Caco-2 (cell line): ENCODE data around the gene SH3D19. TPM values are rescaled to one million over a fixed set of nuclear protein-coding genes. Genes with fewer than 3 reads are reported as not detected.

Experiments used
- BruUV-seq: library from RNA; stranded (reverse); fragments of 400-500 nt; replicated peaks from 2 replicates; lab custom pipeline; 2021; lab: Mats Ljungman, UMichigan
- CTCF ChIA-PET: fragments of 300-600 bp; sonication (Branson Sonifier 250); formaldehyde crosslinking; loops from one replicate; lab custom pipeline; 2022; ENCODE audit warnings: antibody characterized with exemption; lab: Charles Lee
- POLR2A ChIA-PET: fragments of 300-600 bp; sonication (Branson Sonifier 250); formaldehyde crosslinking; loops from one replicate; lab custom pipeline; 2022; ENCODE audit warnings: antibody characterized with exemption; lab: Charles Lee
- DNase-seq, 2 experiments: peaks; one replicate each; pipeline versions ENCODE4 v3.0.0 to v3.0.0-alpha.2; 2020 to 2022
- H3K27me3 ChIP-seq: replicated peaks from 2 replicates; pipeline ENCODE4 v1.6.0; 2011; ENCODE audit warnings: low read length; ENCODE audit not compliant: control insufficient read depth, insufficient read depth
- H3K36me3 ChIP-seq: 2 replicates; pipeline ENCODE4 v1.5.1; 2011; ENCODE audit warnings: low read length; ENCODE audit not compliant: control insufficient read depth, insufficient read depth
- H3K4me1 ChIP-seq: fragments of 250-450 bp; sonication (Bioruptor Pico); 2 replicates; pipeline ENCODE4 v1.5.1; 2020; ENCODE audit warnings: mild to moderate bottlenecking
- H3K4me3 ChIP-seq: 2 replicates; pipeline ENCODE4 v1.5.1; 2011; ENCODE audit warnings: low read depth, mild to moderate bottlenecking, control low read depth, low read length
- H3K9me3 ChIP-seq: fragments of 250-450 bp; sonication (Bioruptor Pico); 2 replicates; pipeline ENCODE4 v1.5.1; 2020; ENCODE audit warnings: mild to moderate bottlenecking, moderate library complexity
- H3K27ac Mint-ChIP-seq: one replicate; pipeline ENCODE4 v1.8.0; 2022; ENCODE audit warnings: mixed read lengths; ENCODE audit not compliant: unreplicated experiment
- H3K27me3 Mint-ChIP-seq: one replicate; pipeline ENCODE4 v1.8.0; 2022; ENCODE audit warnings: mixed read lengths; ENCODE audit not compliant: insufficient read depth, unreplicated experiment
- H3K36me3 Mint-ChIP-seq: one replicate; pipeline ENCODE4 v1.8.0; 2022; ENCODE audit warnings: mild to moderate bottlenecking, mixed read lengths; ENCODE audit not compliant: insufficient read depth, unreplicated experiment
- H3K4me1 Mint-ChIP-seq: one replicate; pipeline ENCODE4 v1.8.0; 2022; ENCODE audit warnings: low read depth, mixed read lengths; ENCODE audit not compliant: unreplicated experiment
- H3K4me3 Mint-ChIP-seq: one replicate; pipeline ENCODE4 v1.8.0; 2022; ENCODE audit warnings: mild to moderate bottlenecking, moderate library complexity, mixed read lengths; ENCODE audit not compliant: unreplicated experiment
- H3K9me3 Mint-ChIP-seq: one replicate; pipeline ENCODE4 v1.8.0; 2022; ENCODE audit warnings: mixed read lengths; ENCODE audit not compliant: unreplicated experiment
- CTCF ChIP-seq, 2 experiments: fragments of 200-600 bp in 1 of 2; IDR thresholded peaks; 1 replicate in 1 of 2; 2 replicates in 1 of 2; pipeline versions ENCODE4 v1.5.1 to v1.8.0; 2011 to 2022; ENCODE audit warnings: antibody characterized with exemption in 1 of 2, control low read depth in 1 of 2, inconsistent platforms in 1 of 2, low read depth in 1 of 2, low read length in 1 of 2, mild to moderate bottlenecking in 1 of 2, moderate library complexity in 1 of 2; ENCODE audit not compliant: insufficient read depth in 1 of 2, severe bottlenecking in 1 of 2, unreplicated experiment in 1 of 2
- intact Hi-C: fragments of 100-400 bp; cut with micrococcal nuclease; formaldehyde crosslinking; loops from one replicate; pipeline ENCODE4 v1.10.0; 2022; ENCODE audit not compliant: unreplicated experiment
- total RNA-seq: library from RNA; stranded (reverse); gene quantifications from 2 replicates; pipeline ENCODE4 v1.2.3, GENCODE V29; 2022

SH3D19 gene
- total RNA-seq, 1 experiment from 2014 or later, result 57.8 TPM

GRCh38 chr4:151205722-151206121, 119.7 kb downstream of the SH3D19 start:
- H3K36me3 ChIP-seq, result no peaks in the 10 kb centered on the region
- intact Hi-C loops, result loop anchor here (1.0 to 2.0 kb wide), 2 partner anchors 21 to 157 kb away; no protein-coding TSS in a partner anchor
- DNase-seq, result no peak
- no peaks in the 10 kb centered on the region for H3K9me3 ChIP-seq
- H3K4me1 ChIP-seq, result peaks cover 57% of the 10 kb centered on the region
- Mint-ChIP-seq H3K4me1 (peaks cover 23% of the 10 kb centered on the region), H3K27ac (peak overlapping the region; percentile 79), H3K36me3 (peaks cover 14% of the 10 kb centered on the region), H3K9me3 (no peaks in the 10 kb centered on the region), H3K27me3 (no peaks in the 10 kb centered on the region), H3K4me3 (no peak overlapping the region)
- CTCF ChIA-PET, result interaction anchor here (0.6 kb wide), 1 partner anchor 21 kb away, joined by 6 read pairs; no protein-coding TSS in a partner anchor
- BruUV-seq, result no TSS peak
- no peak overlapping the region for H3K4me3 ChIP-seq
- TF ChIP-seq CTCF (IDR thresholded peaks at IDR 0.05; ENCODE audit: insufficient read depth in 1 of 2, low read depth in 1 of 2, low read length in 1 of 2, severe bottlenecking in 1 of 2, unreplicated experiment in 1 of 2), result no peak
- no peaks in the 10 kb centered on the region for H3K27me3 ChIP-seq
- POLR2A ChIA-PET, result interaction anchor here (1.4 kb wide), 1 partner anchor 119 kb away, joined by 5 read pairs; no protein-coding TSS in a partner anchor

GRCh38 chr4:151204925-151205524, 120.4 kb downstream of the SH3D19 start:
- no peaks in the 10 kb centered on the region for H3K27me3 Mint-ChIP-seq
- peak; percentile 70 to 79 for DNase-seq
- H3K9me3 Mint-ChIP-seq, result no peaks in the 10 kb centered on the region
- H3K4me1 Mint-ChIP-seq, result peaks cover 23% of the 10 kb centered on the region
- ChIA-PET CTCF (interaction anchor here (0.5 to 0.6 kb wide), 2 partner anchors 20 to 62 kb away, joined by 4 to 6 read pairs; no protein-coding TSS in a partner anchor), POLR2A (interaction anchor here (1.4 kb wide), 1 partner anchor 120 kb away, joined by 5 read pairs; no protein-coding TSS in a partner anchor)
- TF ChIP-seq CTCF (IDR thresholded peaks at IDR 0.05; ENCODE audit: insufficient read depth in 1 of 2, low read depth in 1 of 2, low read length in 1 of 2, severe bottlenecking in 1 of 2, unreplicated experiment in 1 of 2), result no peak
- H3K4me3 Mint-ChIP-seq, result peak overlapping the region; percentile 67
- peaks cover 57% of the 10 kb centered on the region for H3K4me1 ChIP-seq
- H3K36me3 Mint-ChIP-seq, result peaks cover 14% of the 10 kb centered on the region
- H3K27ac Mint-ChIP-seq, result peak overlapping the region; percentile 79
- H3K27me3 ChIP-seq, result no peaks in the 10 kb centered on the region
- no TSS peak for BruUV-seq
- no peak overlapping the region; the same call in 1 of the 2 replicates for H3K4me3 ChIP-seq
- no peaks in the 10 kb centered on the region for H3K9me3 ChIP-seq
- H3K36me3 ChIP-seq, result no peaks in the 10 kb centered on the region
- intact Hi-C loops, result loop anchor here (1.0 to 2.0 kb wide), 2 partner anchors 20 to 157 kb away; no protein-coding TSS in a partner anchor

- no peaks in the 10 kb centered on the region for H3K27me3 Mint-ChIP-seq
- peak overlapping the region; percentile 5 for H3K4me3 Mint-ChIP-seq
- intact Hi-C loops, result no loop called here
- no peaks in the 10 kb centered on the region for H3K9me3 Mint-ChIP-seq
- no TSS peak for BruUV-seq
- Histone ChIP-seq H3K4me3 (no peak overlapping the region), H3K9me3 (no peaks in the 10 kb centered on the region), H3K4me1 (peaks cover 53% of the 10 kb centered on the region), H3K27me3 (no peaks in the 10 kb centered on the region), H3K36me3 (no peaks in the 10 kb centered on the region)
- no peak for TF ChIP-seq CTCF (IDR thresholded peaks at IDR 0.05; ENCODE audit: insufficient read depth in 1 of 2, low read depth in 1 of 2, low read length in 1 of 2, severe bottlenecking in 1 of 2, unreplicated experiment in 1 of 2)
- H3K4me1 Mint-ChIP-seq, result peaks cover 23% of the 10 kb centered on the region
- H3K27ac Mint-ChIP-seq, result no peak overlapping the region
- peaks cover 7% of the 10 kb centered on the region for H3K36me3 Mint-ChIP-seq
- CTCF ChIA-PET, result no interaction called here
- no peak for DNase-seq
- POLR2A ChIA-PET, result no interaction called here
Observed at GRCh38 chr4:151202851-151203455, 122.5 kb downstream of the SH3D19 start.
